ENCODE results near the gene FARS2. TPM values are rescaled to one million over a fixed set of nuclear protein-coding genes. Genes with fewer than 3 reads are reported as not detected.

Gene FARS2
- total RNA-seq, 1 experiment from 2014 or later: 15.0 TPM

GRCh38 chr6:5405976-5406375 is 144.7 kb downstream of the FARS2 start:
- Mint-ChIP-seq H3K9me3 (peaks cover 12% of the 10 kb centered on the region), H3K4me3 (no peak overlapping the region), H3K36me3 (peaks cover 6% of the 10 kb centered on the region; the same call in 1 of the 2 replicates), H3K4me1 (peaks cover 9% of the 10 kb centered on the region), H3K27me3 (ENCODE audit: low read depth) (no peaks in the 10 kb centered on the region; the same call in 1 of the 2 replicates), H3K27ac (no peak overlapping the region)
- ChIA-PET POLR2A (no interaction called here), CTCF (no interaction called here)
- no peak for DNase-seq (ENCODE audit: low spot score)
- no peak for ATAC-seq
- no peak for TF ChIP-seq ZBTB43 (CRISPR knock-in tag; IDR thresholded peaks at IDR 0.05)
- no peak for TF ChIP-seq ZNF396 (CRISPR knock-in tag; IDR thresholded peaks at IDR 0.05; ENCODE audit: borderline replicate concordance)
- TF ChIP-seq ZNF263 (CRISPR knock-in tag; IDR thresholded peaks at IDR 0.05; ENCODE audit: low read depth): no peak
- no peak for TF ChIP-seq NFATC4 (CRISPR knock-in tag; IDR thresholded peaks at IDR 0.05)
- no peak for TF ChIP-seq ZNF512 (CRISPR knock-in tag; IDR thresholded peaks at IDR 0.05; ENCODE audit: borderline replicate concordance)
- TF ChIP-seq MXD4 (CRISPR knock-in tag; IDR thresholded peaks at IDR 0.05; ENCODE audit: borderline replicate concordance): no peak
- no peak for TF ChIP-seq FOXP4 (CRISPR knock-in tag; IDR thresholded peaks at IDR 0.05)
- no peak for TF ChIP-seq HMGXB4 (CRISPR knock-in tag; IDR thresholded peaks at IDR 0.05)
- TF ChIP-seq ATF2 (CRISPR knock-in tag; IDR thresholded peaks at IDR 0.05; ENCODE audit: borderline replicate concordance, low read depth): no peak
- no peak for TF ChIP-seq ESRRA (CRISPR knock-in tag; IDR thresholded peaks at IDR 0.05; ENCODE audit: borderline replicate concordance)
- no peak for TF ChIP-seq USF2 (CRISPR knock-in tag; IDR thresholded peaks at IDR 0.05)
- no peak for TF ChIP-seq TCF7 (CRISPR knock-in tag; IDR thresholded peaks at IDR 0.05; ENCODE audit: low read depth)
- no peak for TF ChIP-seq IRF1 (CRISPR knock-in tag; IDR thresholded peaks at IDR 0.05)
- no peak for TF ChIP-seq CBFB (CRISPR knock-in tag; IDR thresholded peaks at IDR 0.05; ENCODE audit: low read depth)
- TF ChIP-seq ZNF423 (CRISPR knock-in tag; IDR thresholded peaks at IDR 0.05): no peak
- no peak for TF ChIP-seq GTF2I (CRISPR knock-in tag; conservative IDR thresholded peaks at IDR 0.05)

Data from WTC11 (cell line).